Measurements from ENCODE around the gene ERBB4.

- no peak for TF ChIP-seq CTCF (IDR thresholded peaks at IDR 0.05)
- no peak for TF ChIP-seq POLR2A (IDR thresholded peaks at IDR 0.05)
These were observed 1088.8 kb downstream of the ERBB4 start for GRCh38 chr2:211449819-211450218.

Data from lower leg skin (tissue), 3 donors.